Activated CD4-positive, alpha-beta T cell treated with anti-CD3 and anti-CD28 coated beads, Interleukin-2, amount 10 ng/mL, durations not matched to agents 24 days and 14 days (primary cell): ENCODE measurements around the gene ADAMTSL1. TPM values are rescaled to one million over a fixed set of nuclear protein-coding genes. Genes with fewer than 3 reads are reported as not detected.
"Not testable (repeated sequence)": the region's sequence is repeated elsewhere in the genome, so short reads cannot be mapped to it uniquely, and the experiment has no call there.

Experiments
- DNase-seq: peaks from one replicate; pipeline ENCODE4 v3.0.0; 2022
- H3K27ac Mint-ChIP-seq: one replicate; pipeline ENCODE4 v1.8.0; 2022; ENCODE audit warnings: mild to moderate bottlenecking, mixed read lengths
- H3K27me3 Mint-ChIP-seq: one replicate; pipeline ENCODE4 v1.8.0; 2022; ENCODE audit warnings: mixed read lengths
- H3K36me3 Mint-ChIP-seq: one replicate; pipeline ENCODE4 v1.8.0; 2022; ENCODE audit warnings: low read depth, mild to moderate bottlenecking, mixed read lengths
- H3K4me1 Mint-ChIP-seq: one replicate; pipeline ENCODE4 v1.8.0; 2021; ENCODE audit warnings: mixed read lengths
- H3K4me3 Mint-ChIP-seq: one replicate; pipeline ENCODE4 v1.8.0; 2022; ENCODE audit warnings: mild to moderate bottlenecking, moderate library complexity, mixed read lengths
- H3K9me3 Mint-ChIP-seq: one replicate; pipeline ENCODE4 v1.8.0; 2021; ENCODE audit warnings: mixed read lengths
- intact Hi-C: fragments of 100-400 bp; cut with micrococcal nuclease; formaldehyde crosslinking; loops from one replicate; pipeline ENCODE4 v1.15.1; 2023
- total RNA-seq: library from RNA; stranded (reverse); gene quantifications from 2 replicates; pipeline ENCODE4 v1.2.3, GENCODE V29; 2022

The ADAMTSL1 gene
- total RNA-seq, 1 donor from 2014 or later: not detected

GRCh38 chr9:18928711-18929110 is 454.8 kb downstream of the ADAMTSL1 start:
- intact Hi-C loops: no loop called here
- Mint-ChIP-seq H3K4me1 (no peaks in the 10 kb centered on the region), H3K27me3 (no peaks in the 10 kb centered on the region), H3K4me3 (no peak overlapping the region), H3K27ac (no peak overlapping the region), H3K9me3 (no peaks in the 10 kb centered on the region), H3K36me3 (no peaks in the 10 kb centered on the region)
- no peak for DNase-seq

GRCh38 chr9:18930611-18931010 is 456.7 kb downstream of the ADAMTSL1 start:
- H3K4me1 Mint-ChIP-seq, H3K27ac Mint-ChIP-seq, H3K9me3 Mint-ChIP-seq, H3K4me3 Mint-ChIP-seq, H3K27me3 Mint-ChIP-seq, H3K36me3 Mint-ChIP-seq, intact Hi-C loops, DNase-seq: not testable (repeated sequence)

DNA sequence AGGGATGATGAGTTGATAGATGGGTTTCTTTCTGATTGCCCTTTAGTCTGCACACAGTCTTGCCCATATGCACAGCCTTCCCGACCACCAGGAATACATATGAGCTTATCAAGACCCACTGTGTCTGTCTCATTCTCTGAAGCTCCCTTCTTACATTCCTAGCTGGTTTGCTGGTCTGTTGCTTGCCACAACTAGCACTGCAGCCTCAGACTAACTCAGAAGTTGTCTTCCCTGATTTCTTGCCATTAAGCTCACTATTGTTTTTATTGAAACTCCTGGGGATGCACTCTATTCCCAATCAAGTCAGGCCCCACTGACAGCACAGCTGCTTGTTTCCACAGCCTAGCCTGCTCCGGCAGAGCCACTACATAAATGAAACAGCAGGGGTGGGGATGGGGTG is 461.6 kb downstream of the ADAMTSL1 start:
- no peaks in the 10 kb centered on the region for H3K36me3 Mint-ChIP-seq
- H3K4me3 Mint-ChIP-seq: no peak overlapping the region
- no peak overlapping the region for H3K27ac Mint-ChIP-seq
- no peak for DNase-seq
- H3K4me1 Mint-ChIP-seq: no peaks in the 10 kb centered on the region
- H3K9me3 Mint-ChIP-seq: no peaks in the 10 kb centered on the region
- H3K27me3 Mint-ChIP-seq: no peaks in the 10 kb centered on the region
- intact Hi-C loops: no loop called here

- H3K9me3 Mint-ChIP-seq: no peaks in the 10 kb centered on the region
- intact Hi-C loops: no loop called here
- H3K4me1 Mint-ChIP-seq: no peaks in the 10 kb centered on the region
- H3K27me3 Mint-ChIP-seq: no peaks in the 10 kb centered on the region
- no peak overlapping the region for H3K27ac Mint-ChIP-seq
- no peak for DNase-seq
- H3K4me3 Mint-ChIP-seq: no peak overlapping the region
- H3K36me3 Mint-ChIP-seq: no peaks in the 10 kb centered on the region
These were observed 462.3 kb downstream of the ADAMTSL1 start for GRCh38 chr9:18936094-18936871.

DNA sequence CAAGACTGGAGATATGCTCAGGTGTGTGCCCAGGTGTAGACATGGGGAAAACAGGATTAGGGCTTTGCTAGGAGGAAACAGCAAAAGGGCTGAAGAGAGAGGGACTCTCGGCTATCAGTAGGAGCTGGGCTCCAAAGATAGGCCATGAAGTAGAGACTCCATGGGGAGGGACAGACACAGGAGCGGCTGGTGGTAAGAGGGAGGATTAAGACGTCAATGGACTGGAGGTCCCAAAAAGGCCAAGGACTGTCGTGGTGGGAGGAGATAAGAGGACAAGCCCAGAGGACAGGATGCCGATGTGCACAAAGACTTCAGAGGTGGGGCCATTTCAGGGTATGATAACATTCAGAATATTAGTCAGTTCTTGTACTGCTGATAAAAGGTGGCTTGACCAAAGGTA is 466.0 kb downstream of the ADAMTSL1 start:
- DNase-seq: no peak
- intact Hi-C loops: no loop called here
- no peaks in the 10 kb centered on the region for H3K9me3 Mint-ChIP-seq
- H3K4me3 Mint-ChIP-seq: no peak overlapping the region
- H3K27me3 Mint-ChIP-seq: no peaks in the 10 kb centered on the region
- no peaks in the 10 kb centered on the region for H3K36me3 Mint-ChIP-seq
- no peaks in the 10 kb centered on the region for H3K4me1 Mint-ChIP-seq
- H3K27ac Mint-ChIP-seq: no peak overlapping the region

DNA sequence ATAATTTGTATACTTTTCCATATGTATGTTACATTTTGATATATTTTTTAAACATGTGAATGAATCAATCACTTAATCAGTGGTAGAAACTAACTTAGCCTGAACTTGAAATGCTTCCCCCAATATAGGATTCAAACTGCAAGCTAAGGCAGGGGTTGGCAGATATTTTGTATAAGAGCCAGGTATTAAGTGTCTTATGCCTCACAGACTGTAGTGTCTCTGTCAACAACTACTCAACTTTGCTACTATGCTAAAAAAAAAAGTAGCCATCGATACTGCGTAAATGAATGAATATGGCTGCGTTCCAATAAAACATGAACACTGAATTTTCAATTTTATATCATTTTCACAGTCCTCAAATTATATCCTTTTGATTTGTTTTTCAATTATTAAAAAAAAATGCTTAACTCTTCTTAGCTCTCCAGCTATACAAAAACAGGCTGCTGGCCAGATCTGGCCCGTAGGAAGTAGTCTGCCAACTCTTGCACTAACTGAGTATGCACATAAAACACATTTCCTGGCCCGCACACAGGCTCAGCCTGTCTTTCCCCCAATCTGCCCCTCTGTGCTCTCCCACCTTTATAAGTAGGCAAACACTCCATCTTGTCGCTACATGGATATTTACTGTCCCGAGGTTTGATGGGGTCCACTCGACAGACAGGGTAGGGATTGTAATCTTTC is 467.2 kb downstream of the ADAMTSL1 start:
- no peaks in the 10 kb centered on the region for H3K9me3 Mint-ChIP-seq
- intact Hi-C loops: no loop called here
- no peak overlapping the region for H3K27ac Mint-ChIP-seq
- H3K36me3 Mint-ChIP-seq: no peaks in the 10 kb centered on the region
- H3K4me1 Mint-ChIP-seq: no peaks in the 10 kb centered on the region
- no peak overlapping the region for H3K4me3 Mint-ChIP-seq
- no peak for DNase-seq
- H3K27me3 Mint-ChIP-seq: no peaks in the 10 kb centered on the region

DNA sequence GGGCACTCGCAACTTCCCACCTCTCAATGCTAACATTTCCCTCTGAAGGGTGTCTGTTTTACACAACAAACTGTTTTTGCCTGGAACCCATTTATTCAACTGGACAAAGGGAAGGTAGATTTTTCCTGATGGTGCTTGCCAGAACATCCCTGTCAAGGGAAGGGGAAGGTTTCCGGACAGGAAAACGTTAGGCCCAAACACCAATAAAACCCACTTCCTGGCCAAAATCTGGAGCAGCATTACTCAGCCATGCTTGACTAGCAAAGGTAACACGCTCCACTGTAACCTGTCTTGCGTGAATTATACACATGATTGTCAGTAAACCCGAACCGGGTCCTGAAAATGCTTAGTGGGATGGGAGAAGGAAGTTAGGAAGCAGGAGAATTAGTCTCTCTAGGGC is 468.8 kb downstream of the ADAMTSL1 start:
- H3K4me3 Mint-ChIP-seq: no peak overlapping the region
- no peaks in the 10 kb centered on the region for H3K4me1 Mint-ChIP-seq
- H3K9me3 Mint-ChIP-seq: no peaks in the 10 kb centered on the region
- no peaks in the 10 kb centered on the region for H3K36me3 Mint-ChIP-seq
- no peaks in the 10 kb centered on the region for H3K27me3 Mint-ChIP-seq
- H3K27ac Mint-ChIP-seq: no peak overlapping the region
- intact Hi-C loops: no loop called here
- no peak for DNase-seq

DNA sequence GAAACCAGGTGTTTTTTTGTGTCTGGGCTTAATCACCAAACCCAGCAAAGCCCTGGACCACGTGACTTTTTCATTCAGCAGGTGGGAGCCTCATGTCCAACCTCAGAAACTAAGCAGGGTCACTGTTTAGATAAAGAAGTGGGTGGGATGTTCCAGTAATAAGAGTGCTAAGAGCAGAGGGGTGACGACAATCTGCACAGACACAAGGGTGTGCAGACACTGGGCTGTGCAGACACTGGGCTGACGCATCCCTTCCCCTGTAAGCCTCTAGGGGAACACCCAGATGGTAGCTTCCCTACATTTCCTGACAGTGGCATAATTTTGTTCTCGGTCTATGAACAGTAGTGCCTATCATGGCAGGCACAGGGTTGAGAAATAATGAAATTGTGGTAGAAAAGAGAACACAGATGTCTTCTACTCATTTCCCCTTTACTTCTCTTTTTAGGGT is 474.0 kb downstream of the ADAMTSL1 start:
- Mint-ChIP-seq H3K9me3 (no peaks in the 10 kb centered on the region), H3K36me3 (no peaks in the 10 kb centered on the region), H3K27ac (no peak overlapping the region), H3K4me1 (no peaks in the 10 kb centered on the region), H3K27me3 (peaks cover 3% of the 10 kb centered on the region), H3K4me3 (no peak overlapping the region)
- no peak for DNase-seq
- intact Hi-C loops: no loop called here

DNA sequence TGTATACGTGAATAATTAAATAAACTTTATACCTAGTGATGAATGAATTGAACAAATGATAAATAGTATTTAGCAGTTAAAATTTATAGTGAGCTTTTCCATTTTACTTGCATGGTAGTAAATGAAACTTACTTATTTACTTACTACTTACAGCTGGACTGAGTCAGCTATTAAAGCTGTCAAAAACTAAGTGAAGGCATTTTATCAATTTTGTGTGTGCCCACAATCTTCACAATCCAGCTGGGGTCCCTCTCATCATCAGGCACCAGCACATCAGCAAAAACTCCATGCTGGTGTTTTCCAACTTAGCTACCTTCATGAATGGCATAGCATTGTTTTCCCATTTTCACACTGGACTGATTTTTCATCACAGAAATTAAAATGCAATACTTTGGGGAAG is 478.0 kb downstream of the ADAMTSL1 start:
- DNase-seq: no peak
- H3K27ac Mint-ChIP-seq: no peak overlapping the region
- intact Hi-C loops: no loop called here
- H3K4me1 Mint-ChIP-seq: no peaks in the 10 kb centered on the region
- H3K36me3 Mint-ChIP-seq: no peaks in the 10 kb centered on the region
- no peak overlapping the region for H3K4me3 Mint-ChIP-seq
- H3K27me3 Mint-ChIP-seq: peaks cover 3% of the 10 kb centered on the region
- H3K9me3 Mint-ChIP-seq: no peaks in the 10 kb centered on the region

GRCh38 chr9:18955626-18956025 is 481.7 kb downstream of the ADAMTSL1 start:
- H3K4me1 Mint-ChIP-seq: no peaks in the 10 kb centered on the region
- H3K36me3 Mint-ChIP-seq: no peaks in the 10 kb centered on the region
- no peak for DNase-seq
- no peaks in the 10 kb centered on the region for H3K27me3 Mint-ChIP-seq
- no peak overlapping the region for H3K27ac Mint-ChIP-seq
- no peaks in the 10 kb centered on the region for H3K9me3 Mint-ChIP-seq
- intact Hi-C loops: no loop called here
- H3K4me3 Mint-ChIP-seq: no peak overlapping the region
